ENCODE data around the gene STEAP3.

The STEAP3 gene, protein sequence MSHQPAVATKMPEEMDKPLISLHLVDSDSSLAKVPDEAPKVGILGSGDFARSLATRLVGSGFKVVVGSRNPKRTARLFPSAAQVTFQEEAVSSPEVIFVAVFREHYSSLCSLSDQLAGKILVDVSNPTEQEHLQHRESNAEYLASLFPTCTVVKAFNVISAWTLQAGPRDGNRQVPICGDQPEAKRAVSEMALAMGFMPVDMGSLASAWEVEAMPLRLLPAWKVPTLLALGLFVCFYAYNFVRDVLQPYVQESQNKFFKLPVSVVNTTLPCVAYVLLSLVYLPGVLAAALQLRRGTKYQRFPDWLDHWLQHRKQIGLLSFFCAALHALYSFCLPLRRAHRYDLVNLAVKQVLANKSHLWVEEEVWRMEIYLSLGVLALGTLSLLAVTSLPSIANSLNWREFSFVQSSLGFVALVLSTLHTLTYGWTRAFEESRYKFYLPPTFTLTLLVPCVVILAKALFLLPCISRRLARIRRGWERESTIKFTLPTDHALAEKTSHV

GRCh38 chr2:119223521-119224390, at the start of gene STEAP3:
TSS of gene STEAP3 (plus strand) at chr2:119223834. CDS start at chr2:119231013, 7,179 bp downstream.
- no peak for DNase-seq (ENCODE audit: low read depth in 3 of 3)

- peak; percentile 19 to 57 (median 25) for DNase-seq (ENCODE audit: low read depth in 3 of 3)
Measured at GRCh38 chr2:119174216-119174992, 49.2 kb upstream of the STEAP3 start.

- DNase-seq (ENCODE audit: low read depth in 3 of 3): no peak
Measured at GRCh38 chr2:119174993-119175347, 48.7 kb upstream of the STEAP3 start.

GRCh38 chr2:119175517-119175916, 48.1 kb upstream of the STEAP3 start:
- DNase-seq (ENCODE audit: low read depth in 3 of 3): no peak

GRCh38 chr2:119177171-119177837, 46.3 kb upstream of the STEAP3 start:
- no peak for DNase-seq (ENCODE audit: low read depth in 3 of 3)

GRCh38 chr2:119177838-119178190, 45.8 kb upstream of the STEAP3 start:
- no peak for DNase-seq (ENCODE audit: low read depth in 3 of 3)

GRCh38 chr2:119178776-119179175, 44.9 kb upstream of the STEAP3 start:
- DNase-seq (ENCODE audit: low read depth in 3 of 3): no peak

DNA sequence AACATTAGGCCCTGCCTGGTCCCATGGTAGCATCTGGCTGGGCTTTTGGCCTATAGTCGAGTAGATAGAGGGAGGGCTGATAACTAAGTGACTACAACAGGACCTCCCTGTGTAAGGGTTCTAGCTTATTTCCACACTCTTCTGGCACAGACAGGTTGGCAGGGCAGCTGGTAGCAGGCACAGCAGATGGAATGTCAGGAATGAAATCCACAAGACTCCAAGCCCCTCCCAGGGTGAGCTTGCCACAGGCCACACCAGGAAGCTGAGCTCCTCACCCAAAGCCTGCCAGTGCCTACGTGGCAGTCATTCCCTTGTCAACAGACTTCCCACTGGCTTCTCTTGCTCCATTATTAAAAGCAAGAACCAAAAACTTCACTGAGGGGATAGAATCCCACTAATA, 44.4 kb upstream of the STEAP3 start:
- no peak for DNase-seq (ENCODE audit: low read depth in 3 of 3)

- no peak for DNase-seq (ENCODE audit: low read depth in 3 of 3)
Measured at GRCh38 chr2:119179991-119180390, 43.6 kb upstream of the STEAP3 start.

DNA sequence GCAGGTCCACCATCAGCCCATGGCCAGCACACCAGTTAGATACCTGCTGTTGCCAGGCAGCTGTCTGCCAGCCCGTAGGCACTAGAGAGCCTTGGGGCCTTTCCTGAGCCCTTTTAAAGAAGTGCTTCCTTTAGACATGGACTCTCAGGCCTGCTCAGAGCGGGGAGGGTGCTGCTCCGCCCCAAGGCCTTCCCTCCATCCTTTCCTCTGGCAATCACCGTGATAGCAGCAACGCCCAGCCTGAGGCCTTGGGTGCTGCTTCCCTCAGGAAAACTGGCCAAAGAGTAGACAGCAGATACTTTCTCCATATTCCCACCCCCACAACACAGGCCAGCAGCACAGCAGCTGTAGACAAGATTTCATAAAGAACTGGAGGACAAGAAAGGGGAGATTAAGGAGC, 42.7 kb upstream of the STEAP3 start:
- DNase-seq (ENCODE audit: low read depth in 3 of 3): no peak

DNA sequence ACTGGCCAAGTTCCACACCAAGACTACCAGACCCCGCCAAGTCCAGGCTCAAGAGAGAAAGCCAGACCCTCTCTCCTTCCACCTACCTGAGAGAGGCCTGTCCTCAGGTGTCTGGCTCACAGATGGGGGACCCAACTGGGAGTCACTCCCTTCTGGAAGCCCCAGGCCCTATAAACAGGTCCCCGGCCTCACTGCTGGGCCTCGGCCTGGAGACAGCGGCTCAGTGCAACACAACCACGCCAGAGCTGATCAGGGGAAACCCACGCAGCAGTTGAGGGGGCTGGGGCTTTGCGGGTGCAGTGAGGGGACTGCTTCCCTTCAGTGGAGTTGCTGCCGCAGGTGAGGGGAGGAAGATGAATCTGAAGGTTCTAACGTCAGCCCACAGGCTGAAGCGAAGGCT, 42.2 kb upstream of the STEAP3 start:
- DNase-seq (ENCODE audit: low read depth in 3 of 3): no peak

GRCh38 chr2:119181791-119182445, 41.7 kb upstream of the STEAP3 start:
- no peak for DNase-seq (ENCODE audit: low read depth in 3 of 3)

DNA sequence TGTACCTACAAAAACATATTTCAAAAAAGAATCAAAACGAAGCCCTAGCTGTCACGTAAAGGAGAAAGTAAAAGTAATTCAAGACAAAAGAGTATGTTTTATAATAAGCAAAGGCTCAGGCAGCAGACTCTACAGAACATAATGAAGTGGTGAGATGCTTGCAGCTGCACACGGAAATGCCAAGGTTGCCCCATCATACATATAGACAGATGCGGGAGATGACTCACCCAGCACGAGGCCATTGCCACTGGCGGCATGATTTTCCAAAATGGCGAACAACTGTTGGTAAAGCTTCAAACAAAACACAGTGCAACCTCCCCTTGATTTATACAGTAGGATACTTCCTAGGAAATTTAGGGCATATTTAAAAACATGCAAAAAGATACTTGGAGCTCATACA, 39.1 kb upstream of the STEAP3 start:
- DNase-seq (ENCODE audit: low read depth in 3 of 3): no peak

GRCh38 chr2:119190321-119191111, 33.1 kb upstream of the STEAP3 start:
- DNase-seq (ENCODE audit: low read depth in 3 of 3): no peak

GRCh38 chr2:119192893-119193292, 30.7 kb upstream of the STEAP3 start:
- no peak for DNase-seq (ENCODE audit: low read depth in 3 of 3)

- DNase-seq (ENCODE audit: low read depth in 3 of 3): no peak
Measured at GRCh38 chr2:119195001-119195400, 28.6 kb upstream of the STEAP3 start.

GRCh38 chr2:119195887-119196286, 27.7 kb upstream of the STEAP3 start:
- DNase-seq (ENCODE audit: low read depth in 3 of 3): no peak

GRCh38 chr2:119196301-119197125, 27.1 kb upstream of the STEAP3 start:
- no peak for DNase-seq (ENCODE audit: low read depth in 3 of 3)

GRCh38 chr2:119197126-119197405, 26.6 kb upstream of the STEAP3 start:
- no peak for DNase-seq (ENCODE audit: low read depth in 3 of 3)
